GM21367 (cell line): Measurements from ENCODE around the gene STK24.

Source experiments
- ATAC-seq: cut with Tn5 transposase; IDR thresholded peaks from one replicate; pipeline ENCODE4 v1.9.1; 2021; ENCODE audit not compliant: unreplicated experiment

Gene STK24

GRCh38 chr13:98439126-98439828, 137.6 kb downstream of the STK24 start:
- ATAC-seq: no peak

GRCh38 chr13:98438246-98439125, 138.4 kb downstream of the STK24 start:
- no peak for ATAC-seq

GRCh38 chr13:98436233-98436910, 140.5 kb downstream of the STK24 start:
- no peak for ATAC-seq

- no peak for ATAC-seq
Observed at GRCh38 chr13:98435376-98435775, 141.5 kb downstream of the STK24 start.

GRCh38 chr13:98434060-98434459, 142.8 kb downstream of the STK24 start:
- no peak for ATAC-seq

GRCh38 chr13:98433654-98434053, 143.3 kb downstream of the STK24 start:
- no peak for ATAC-seq

GRCh38 chr13:98432638-98433037, 144.3 kb downstream of the STK24 start:
- ATAC-seq: no peak

GRCh38 chr13:98429977-98430736, 146.8 kb downstream of the STK24 start:
- no peak for ATAC-seq

GRCh38 chr13:98429531-98429930, 147.4 kb downstream of the STK24 start:
- no peak for ATAC-seq

- ATAC-seq: no peak
Observed at GRCh38 chr13:98429081-98429480, 147.8 kb downstream of the STK24 start.

- ATAC-seq: no peak
Observed at GRCh38 chr13:98428256-98428966, 148.5 kb downstream of the STK24 start.

- no peak for ATAC-seq
Observed at GRCh38 chr13:98427331-98427995, 149.4 kb downstream of the STK24 start.

- no peak for ATAC-seq
Observed at GRCh38 chr13:98423417-98423816, 153.5 kb downstream of the STK24 start.

GRCh38 chr13:98422046-98422445, 154.9 kb downstream of the STK24 start:
- no peak for ATAC-seq

- no peak for ATAC-seq
Observed at GRCh38 chr13:98420554-98421175, 156.2 kb downstream of the STK24 start.

- no peak for ATAC-seq
Observed at GRCh38 chr13:98419786-98420553, 156.9 kb downstream of the STK24 start.

GRCh38 chr13:98416408-98416807, 160.5 kb downstream of the STK24 start:
- no peak for ATAC-seq

GRCh38 chr13:98415326-98416070, 161.4 kb downstream of the STK24 start:
- ATAC-seq: no peak
